NB4 (cell line): ENCODE results near the gene TMUB1.

ENCODE experiments used
- POLR2A ChIP-seq: IDR thresholded peaks from 2 replicates; pipeline ENCODE4 v1.6.1; 2011; ENCODE audit warnings: mild to moderate bottlenecking; ENCODE audit not compliant: insufficient read length; ENCODE audit errors: extremely low read depth
- TF ChIP-seq, protein P1 (sequence below): IDR thresholded peaks from one replicate; pipeline ENCODE4 v1.5.1; 2012; ENCODE audit warnings: low read depth, low read length
- TF ChIP-seq, protein P2 (sequence below): IDR thresholded peaks from 2 replicates; pipeline ENCODE4 v1.6.1; 2011; ENCODE audit warnings: low read depth, low read length

DNA sequence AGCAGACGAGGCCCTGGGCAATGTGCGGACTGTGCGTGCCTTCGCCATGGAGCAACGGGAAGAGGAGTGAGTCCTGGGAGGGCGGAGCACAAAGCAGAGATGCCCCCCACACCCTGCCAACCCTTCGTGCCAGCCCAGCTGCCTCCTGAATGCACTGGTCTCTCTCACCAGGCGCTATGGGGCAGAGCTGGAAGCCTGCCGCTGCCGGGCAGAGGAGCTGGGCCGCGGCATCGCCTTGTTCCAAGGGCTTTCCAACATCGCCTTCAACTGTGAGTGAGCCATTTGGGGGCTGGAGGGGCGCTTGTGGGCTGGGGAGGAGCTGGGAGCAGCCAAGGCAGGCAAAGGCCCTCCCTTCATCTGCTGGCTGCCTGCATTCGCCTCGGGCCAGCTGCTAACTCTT is 47.4 kb downstream of the TMUB1 start:
- TF ChIP-seq, protein P1, sequence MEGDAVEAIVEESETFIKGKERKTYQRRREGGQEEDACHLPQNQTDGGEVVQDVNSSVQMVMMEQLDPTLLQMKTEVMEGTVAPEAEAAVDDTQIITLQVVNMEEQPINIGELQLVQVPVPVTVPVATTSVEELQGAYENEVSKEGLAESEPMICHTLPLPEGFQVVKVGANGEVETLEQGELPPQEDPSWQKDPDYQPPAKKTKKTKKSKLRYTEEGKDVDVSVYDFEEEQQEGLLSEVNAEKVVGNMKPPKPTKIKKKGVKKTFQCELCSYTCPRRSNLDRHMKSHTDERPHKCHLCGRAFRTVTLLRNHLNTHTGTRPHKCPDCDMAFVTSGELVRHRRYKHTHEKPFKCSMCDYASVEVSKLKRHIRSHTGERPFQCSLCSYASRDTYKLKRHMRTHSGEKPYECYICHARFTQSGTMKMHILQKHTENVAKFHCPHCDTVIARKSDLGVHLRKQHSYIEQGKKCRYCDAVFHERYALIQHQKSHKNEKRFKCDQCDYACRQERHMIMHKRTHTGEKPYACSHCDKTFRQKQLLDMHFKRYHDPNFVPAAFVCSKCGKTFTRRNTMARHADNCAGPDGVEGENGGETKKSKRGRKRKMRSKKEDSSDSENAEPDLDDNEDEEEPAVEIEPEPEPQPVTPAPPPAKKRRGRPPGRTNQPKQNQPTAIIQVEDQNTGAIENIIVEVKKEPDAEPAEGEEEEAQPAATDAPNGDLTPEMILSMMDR, result no peak
- TF ChIP-seq POLR2A, result no peak
- TF ChIP-seq, protein P2, sequence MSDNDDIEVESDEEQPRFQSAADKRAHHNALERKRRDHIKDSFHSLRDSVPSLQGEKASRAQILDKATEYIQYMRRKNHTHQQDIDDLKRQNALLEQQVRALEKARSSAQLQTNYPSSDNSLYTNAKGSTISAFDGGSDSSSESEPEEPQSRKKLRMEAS, result no peak
